HEK293 (cell line): ENCODE data around the gene HEMGN.

ENCODE experiments used
- CTCF ChIA-PET: fragments of 350-600 bp; formaldehyde crosslinking; extraction: SDS; loops from one replicate; lab custom pipeline; 2021; ENCODE audit warnings: antibody characterized with exemption; lab: Yijun Ruan, JAX
- POLR2A ChIA-PET: fragments of 300-600 bp; formaldehyde crosslinking; extraction: SDS; loops from one replicate; lab custom pipeline; 2020; ENCODE audit warnings: antibody characterized with exemption, inconsistent platforms; lab: Yijun Ruan, JAX
- H3K27ac ChIP-seq: fragments of 200-500 bp; sonication (Bioruptor generic); 2 replicates; pipeline ENCODE4 v1.5.1; 2014; ENCODE audit warnings: low read depth, low read length, control low read depth, inconsistent platforms; ENCODE audit errors: extremely low read depth
- H3K36me3 ChIP-seq, 2 experiments: fragments of 200-500 bp in 1 of 2; sonication (Bioruptor generic) in 1 of 2; 1 replicate in 1 of 2; 2 replicates in 1 of 2; pipeline ENCODE4 v1.5.1; 2014 to 2017; ENCODE audit warnings: inconsistent platforms in 2 of 2, low read length in 2 of 2; ENCODE audit not compliant: control insufficient read depth in 2 of 2, insufficient read depth in 1 of 2
- H3K4me1 ChIP-seq: fragments of 200-500 bp; sonication (Bioruptor generic); 2 replicates; pipeline ENCODE4 v1.5.1; 2014; ENCODE audit warnings: mild to moderate bottlenecking, low read length, inconsistent platforms; ENCODE audit not compliant: control insufficient read depth, insufficient read depth
- H3K4me3 ChIP-seq: 2 replicates; pipeline ENCODE4 v1.5.1; 2011; ENCODE audit warnings: low read depth, mild to moderate bottlenecking, control low read depth, low read length, moderate library complexity
- H3K9me3 ChIP-seq: fragments of 200-500 bp; sonication (Bioruptor generic); 2 replicates; pipeline ENCODE4 v1.5.1; 2014; ENCODE audit warnings: low read depth, low read length, inconsistent platforms; ENCODE audit not compliant: control insufficient read depth, insufficient read depth
- EGR2 ChIP-seq: fragments of 450-650 bp; formaldehyde crosslinking; IDR thresholded peaks from 2 replicates; pipeline ENCODE4 v1.5.1; 2016; ENCODE audit warnings: low read depth, missing biosample characterization, missing genetic modification characterization
- GLI4 ChIP-seq: fragments of 450-650 bp; formaldehyde crosslinking; IDR thresholded peaks from 2 replicates; pipeline ENCODE4 v1.5.1; 2016; ENCODE audit warnings: missing biosample characterization, missing genetic modification characterization
- KLF1 ChIP-seq: fragments of 450-650 bp; formaldehyde crosslinking; IDR thresholded peaks from 2 replicates; pipeline ENCODE4 v1.5.1; 2016; ENCODE audit warnings: missing biosample characterization, missing genetic modification characterization
- KLF16 ChIP-seq: fragments of 450-650 bp; formaldehyde crosslinking; IDR thresholded peaks from 2 replicates; pipeline ENCODE4 v1.5.1; 2017; ENCODE audit warnings: missing biosample characterization, missing genetic modification characterization
- KLF7 ChIP-seq: fragments of 450-650 bp; formaldehyde crosslinking; IDR thresholded peaks from 2 replicates; pipeline ENCODE4 v1.5.1; 2016; ENCODE audit warnings: missing biosample characterization, missing genetic modification characterization, borderline replicate concordance
- OVOL3 ChIP-seq: fragments of 450-650 bp; formaldehyde crosslinking; IDR thresholded peaks from 2 replicates; pipeline ENCODE4 v1.5.1; 2016; ENCODE audit warnings: missing biosample characterization, missing genetic modification characterization
- PRDM1 ChIP-seq: fragments of 450-650 bp; formaldehyde crosslinking; IDR thresholded peaks from 2 replicates; pipeline ENCODE4; 2016; ENCODE audit warnings: missing biosample characterization, missing genetic modification characterization
- SCRT1 ChIP-seq: fragments of 450-650 bp; formaldehyde crosslinking; IDR thresholded peaks from 2 replicates; pipeline ENCODE4 v1.5.1; 2016; ENCODE audit warnings: missing biosample characterization, missing genetic modification characterization, borderline replicate concordance
- SP7 ChIP-seq: fragments of 450-650 bp; formaldehyde crosslinking; IDR thresholded peaks from 2 replicates; pipeline ENCODE4 v1.5.1; 2016; ENCODE audit warnings: missing biosample characterization, missing genetic modification characterization
- ZBTB10 ChIP-seq: fragments of 450-650 bp; formaldehyde crosslinking; IDR thresholded peaks from 2 replicates; pipeline ENCODE4 v1.5.1; 2016; ENCODE audit warnings: missing biosample characterization, missing genetic modification characterization
- ZBTB20 ChIP-seq: fragments of 450-650 bp; formaldehyde crosslinking; IDR thresholded peaks from 2 replicates; pipeline ENCODE4 v1.5.1; 2016; ENCODE audit warnings: missing biosample characterization, missing genetic modification characterization
- ZBTB49 ChIP-seq: fragments of 450-650 bp; formaldehyde crosslinking; IDR thresholded peaks from 2 replicates; pipeline ENCODE4 v1.5.1; 2016; ENCODE audit warnings: missing biosample characterization, missing genetic modification characterization, low read depth
- ZNF112 ChIP-seq: fragments of 450-650 bp; formaldehyde crosslinking; IDR thresholded peaks from 2 replicates; pipeline ENCODE4 v1.5.0; 2017; ENCODE audit warnings: missing biosample characterization, missing genetic modification characterization
- ZNF133 ChIP-seq: fragments of 450-650 bp; formaldehyde crosslinking; IDR thresholded peaks from 2 replicates; pipeline ENCODE4 v1.5.1; 2016; ENCODE audit warnings: missing biosample characterization, missing genetic modification characterization
- ZNF169 ChIP-seq: fragments of 450-650 bp; formaldehyde crosslinking; IDR thresholded peaks from 2 replicates; pipeline ENCODE4 v1.5.1; 2016; ENCODE audit warnings: missing biosample characterization, missing genetic modification characterization
- ZNF18 ChIP-seq: fragments of 450-650 bp; formaldehyde crosslinking; IDR thresholded peaks from 2 replicates; pipeline ENCODE4 v1.5.1; 2016; ENCODE audit warnings: missing biosample characterization, missing genetic modification characterization
- ZNF555 ChIP-seq: fragments of 450-650 bp; formaldehyde crosslinking; conservative IDR thresholded peaks from 2 replicates; pipeline ENCODE4 v1.5.1; 2017; ENCODE audit warnings: missing biosample characterization, mild to moderate bottlenecking, missing genetic modification characterization, inconsistent platforms
- ZNF677 ChIP-seq: fragments of 450-650 bp; IDR thresholded peaks from 2 replicates; pipeline ENCODE4 v1.5.0; 2018; ENCODE audit warnings: missing biosample characterization, mild to moderate bottlenecking, missing genetic modification characterization, moderate library complexity
- TF ChIP-seq, protein P1 (sequence below): IDR thresholded peaks from 2 replicates; pipeline ENCODE4 v1.6.1; 2011; ENCODE audit warnings: mild to moderate bottlenecking, low read depth, low read length, borderline replicate concordance
- TF ChIP-seq, protein P2 (sequence below): fragments of 450-650 bp; formaldehyde crosslinking; IDR thresholded peaks from 2 replicates; pipeline ENCODE4 v1.5.1; 2016; ENCODE audit warnings: missing biosample characterization, missing genetic modification characterization
- TF ChIP-seq, protein P3 (sequence below): fragments of 450-650 bp; formaldehyde crosslinking; IDR thresholded peaks from 2 replicates; pipeline ENCODE4 v1.5.1; 2016; ENCODE audit warnings: missing biosample characterization, missing genetic modification characterization

The HEMGN gene

DNA sequence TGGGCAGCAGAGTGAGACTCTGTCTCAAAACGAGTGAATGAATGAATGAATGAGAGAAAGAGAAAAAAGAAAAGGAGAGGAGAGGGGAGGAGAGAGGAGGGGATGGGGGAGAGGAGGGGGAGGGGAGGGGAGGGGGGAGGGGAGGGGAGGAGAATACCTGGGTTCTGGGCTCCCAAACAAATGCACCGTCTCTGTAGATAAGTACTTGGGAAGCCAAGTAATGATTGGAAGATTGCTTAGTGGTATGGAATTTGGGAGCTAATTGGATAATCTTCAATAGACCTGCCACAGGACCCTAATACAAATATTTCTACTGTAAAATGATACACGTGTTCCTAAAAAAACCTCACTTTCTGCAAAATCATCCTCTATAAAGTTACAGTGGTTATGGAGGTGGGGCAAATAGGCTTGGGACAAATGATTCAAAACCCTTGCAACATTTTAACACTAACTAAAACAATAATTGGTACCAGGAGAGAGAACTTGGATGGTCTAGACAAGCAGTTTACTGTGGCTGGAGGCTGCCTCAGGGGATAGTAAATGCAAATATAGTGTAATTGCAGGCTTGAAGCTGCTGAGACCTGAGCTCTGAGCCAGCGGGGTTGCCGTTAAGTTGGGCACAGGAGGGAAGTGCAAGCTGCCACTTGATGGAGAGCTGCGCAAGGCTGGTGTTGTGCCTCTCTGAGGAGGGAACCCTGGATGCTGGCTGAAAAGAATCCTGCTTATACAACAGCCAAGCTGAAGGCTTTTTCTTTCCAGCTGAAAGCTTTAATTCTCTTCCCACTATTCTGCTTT lies 3.5 kb downstream of the HEMGN start (continued):
- TF ChIP-seq ZBTB49 (tag by site-specific recombination) (no peak), ZNF112 (no peak), ZBTB20 (0 out of 2 replicates have a peak, but pooled peaks have one; percentile 17), KLF7 (no peak), ZBTB10 (tag by site-specific recombination) (no peak), KLF16 (tag by site-specific recombination) (no peak), GLI4 (tag by site-specific recombination) (no peak)
- TF ChIP-seq, protein P1, sequence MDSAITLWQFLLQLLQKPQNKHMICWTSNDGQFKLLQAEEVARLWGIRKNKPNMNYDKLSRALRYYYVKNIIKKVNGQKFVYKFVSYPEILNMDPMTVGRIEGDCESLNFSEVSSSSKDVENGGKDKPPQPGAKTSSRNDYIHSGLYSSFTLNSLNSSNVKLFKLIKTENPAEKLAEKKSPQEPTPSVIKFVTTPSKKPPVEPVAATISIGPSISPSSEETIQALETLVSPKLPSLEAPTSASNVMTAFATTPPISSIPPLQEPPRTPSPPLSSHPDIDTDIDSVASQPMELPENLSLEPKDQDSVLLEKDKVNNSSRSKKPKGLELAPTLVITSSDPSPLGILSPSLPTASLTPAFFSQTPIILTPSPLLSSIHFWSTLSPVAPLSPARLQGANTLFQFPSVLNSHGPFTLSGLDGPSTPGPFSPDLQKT: no peak
- TF ChIP-seq, protein P2, sequence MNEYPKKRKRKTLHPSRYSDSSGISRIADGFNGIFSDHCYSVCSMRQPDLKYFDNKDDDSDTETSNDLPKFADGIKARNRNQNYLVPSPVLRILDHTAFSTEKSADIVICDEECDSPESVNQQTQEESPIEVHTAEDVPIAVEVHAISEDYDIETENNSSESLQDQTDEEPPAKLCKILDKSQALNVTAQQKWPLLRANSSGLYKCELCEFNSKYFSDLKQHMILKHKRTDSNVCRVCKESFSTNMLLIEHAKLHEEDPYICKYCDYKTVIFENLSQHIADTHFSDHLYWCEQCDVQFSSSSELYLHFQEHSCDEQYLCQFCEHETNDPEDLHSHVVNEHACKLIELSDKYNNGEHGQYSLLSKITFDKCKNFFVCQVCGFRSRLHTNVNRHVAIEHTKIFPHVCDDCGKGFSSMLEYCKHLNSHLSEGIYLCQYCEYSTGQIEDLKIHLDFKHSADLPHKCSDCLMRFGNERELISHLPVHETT (tag by site-specific recombination): no peak

- Histone ChIP-seq H3K9me3 (no peaks in the 10 kb centered on the region), H3K36me3 (no peaks in the 10 kb centered on the region), H3K4me1 (no peaks in the 10 kb centered on the region), H3K4me3 (no peak overlapping the region), H3K27ac (no peak overlapping the region)
- no peak for TF ChIP-seq ZNF133 (tag by site-specific recombination)
- TF ChIP-seq ZNF18 (tag by site-specific recombination): no peak
- TF ChIP-seq KLF1 (tag by site-specific recombination): no peak
- TF ChIP-seq OVOL3: no peak
- TF ChIP-seq SP7 (tag by site-specific recombination): no peak
- no peak for TF ChIP-seq PRDM1 (tag by site-specific recombination)
- TF ChIP-seq EGR2 (tag by site-specific recombination): no peak
- no peak for TF ChIP-seq ZNF677 (tag by site-specific recombination)
- TF ChIP-seq ZNF169 (tag by site-specific recombination): no peak
- TF ChIP-seq, protein P3, sequence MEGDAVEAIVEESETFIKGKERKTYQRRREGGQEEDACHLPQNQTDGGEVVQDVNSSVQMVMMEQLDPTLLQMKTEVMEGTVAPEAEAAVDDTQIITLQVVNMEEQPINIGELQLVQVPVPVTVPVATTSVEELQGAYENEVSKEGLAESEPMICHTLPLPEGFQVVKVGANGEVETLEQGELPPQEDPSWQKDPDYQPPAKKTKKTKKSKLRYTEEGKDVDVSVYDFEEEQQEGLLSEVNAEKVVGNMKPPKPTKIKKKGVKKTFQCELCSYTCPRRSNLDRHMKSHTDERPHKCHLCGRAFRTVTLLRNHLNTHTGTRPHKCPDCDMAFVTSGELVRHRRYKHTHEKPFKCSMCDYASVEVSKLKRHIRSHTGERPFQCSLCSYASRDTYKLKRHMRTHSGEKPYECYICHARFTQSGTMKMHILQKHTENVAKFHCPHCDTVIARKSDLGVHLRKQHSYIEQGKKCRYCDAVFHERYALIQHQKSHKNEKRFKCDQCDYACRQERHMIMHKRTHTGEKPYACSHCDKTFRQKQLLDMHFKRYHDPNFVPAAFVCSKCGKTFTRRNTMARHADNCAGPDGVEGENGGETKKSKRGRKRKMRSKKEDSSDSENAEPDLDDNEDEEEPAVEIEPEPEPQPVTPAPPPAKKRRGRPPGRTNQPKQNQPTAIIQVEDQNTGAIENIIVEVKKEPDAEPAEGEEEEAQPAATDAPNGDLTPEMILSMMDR: no peak
- no peak for TF ChIP-seq SCRT1
- no peak for TF ChIP-seq ZNF555 (tag by site-specific recombination)
- POLR2A ChIA-PET: no interaction called here
- CTCF ChIA-PET: interaction anchor here (2.1 kb wide), 1 partner anchor 10 kb away, joined by 13 read pairs; the partner anchor contains the start of gene TRMO
Measured at GRCh38 chr9:97933297-97933998, 4.5 kb downstream of the HEMGN start.
